Measurements from ENCODE around the gene WASF1. TPM values are rescaled to one million over a fixed set of nuclear protein-coding genes. Genes with fewer than 3 reads are reported as not detected.

WASF1 gene
- total RNA-seq, 1 donor from 2014 or later: 0.53 TPM

- Histone ChIP-seq H3K9me3 (no peaks in the 10 kb centered on the region), H3K27me3 (no peaks in the 10 kb centered on the region), H3K4me3 (no peak overlapping the region), H3K27ac (no peak overlapping the region), H3K36me3 (no peaks in the 10 kb centered on the region), H3K4me1 (peaks cover 3 to 19% of the 10 kb centered on the region in 2 donors)
- intact Hi-C loops (cut with DNase I): loop anchor here (5.0 kb wide), 3 partner anchors 86 to 694 kb away; partner anchors contain the start of genes AK9 and FIG4
- no peak for DNase-seq (ENCODE audit: low spot score in 2 of 2)
- no peak for TF ChIP-seq CTCF (IDR thresholded peaks at IDR 0.05)
Measured at GRCh38 chr6:110183292-110183885, 3.9 kb upstream of the WASF1 start.

- H3K36me3 ChIP-seq: no peaks in the 10 kb centered on the region
- peaks cover 3 to 22% of the 10 kb centered on the region in 2 donors for H3K4me1 ChIP-seq
- H3K27me3 ChIP-seq: no peaks in the 10 kb centered on the region
- DNase-seq (ENCODE audit: low spot score in 2 of 2): no peak
- no peak for TF ChIP-seq CTCF (IDR thresholded peaks at IDR 0.05)
- H3K4me3 ChIP-seq: peak overlapping the region; percentile 85 to 86
- intact Hi-C loops (cut with DNase I): loop anchor here (5.0 kb wide), 3 partner anchors 84 to 696 kb away; partner anchors contain the start of genes AK9 and FIG4
- no peak overlapping the region for H3K27ac ChIP-seq
- H3K9me3 ChIP-seq: no peaks in the 10 kb centered on the region
Measured at GRCh38 chr6:110181131-110182030, 1.9 kb upstream of the WASF1 start.

GRCh38 chr6:110180228-110181008 is 948 bp upstream of the WASF1 start, which contains the start of gene CDC40:
CDC40 (plus strand) TSS chr6:110180427; CDS start chr6:110180445, 18 bp downstream.
- no peak for TF ChIP-seq CTCF (IDR thresholded peaks at IDR 0.05)
- peaks cover 3 to 22% of the 10 kb centered on the region in 2 donors for H3K4me1 ChIP-seq
- intact Hi-C loops (cut with DNase I): loop anchor here (5.0 kb wide), 3 partner anchors 83 to 697 kb away; partner anchors contain the start of genes AK9 and FIG4
- H3K36me3 ChIP-seq: no peaks in the 10 kb centered on the region
- peak within 1 kb of the TSS; percentile 81 to 83 for H3K27ac ChIP-seq
- H3K4me3 ChIP-seq: peak within 1 kb of the TSS; percentile 85 to 86
- DNase-seq (ENCODE audit: low spot score in 2 of 2): peak in 1 of 2 donors; percentile 76
- H3K9me3 ChIP-seq: no peaks in the 10 kb centered on the region
- no peaks in the 10 kb centered on the region for H3K27me3 ChIP-seq

- no peaks in the 10 kb centered on the region for H3K27me3 ChIP-seq
- intact Hi-C loops (cut with DNase I): loop anchor here (1.0 to 10.0 kb wide), 2 partner anchors 212 to 636 kb away; partner anchors contain the start of gene CDK19
- no peaks in the 10 kb centered on the region for H3K36me3 ChIP-seq
- H3K4me1 ChIP-seq: peaks cover 3 to 22% of the 10 kb centered on the region in 2 donors
- TF ChIP-seq CTCF (IDR thresholded peaks at IDR 0.05): peak; percentile 52 to 75 (median 60)
- peak overlapping the region; percentile 85 to 86 for H3K4me3 ChIP-seq
- H3K9me3 ChIP-seq: no peaks in the 10 kb centered on the region
- H3K27ac ChIP-seq: peak overlapping the region; percentile 81 to 83
- peak in 1 of 2 donors; percentile 68 for DNase-seq (ENCODE audit: low spot score in 2 of 2)
Measured at GRCh38 chr6:110178626-110179405, 654 bp downstream of the WASF1 start.
